Measurements from ENCODE around the gene ANAPC7. TPM values are rescaled to one million over a fixed set of nuclear protein-coding genes. Genes with fewer than 3 reads are reported as not detected.
"Not testable (repeated sequence)": the region's sequence is repeated elsewhere in the genome, so short reads cannot be mapped to it uniquely, and the experiment has no call there.

Gene ANAPC7, protein sequence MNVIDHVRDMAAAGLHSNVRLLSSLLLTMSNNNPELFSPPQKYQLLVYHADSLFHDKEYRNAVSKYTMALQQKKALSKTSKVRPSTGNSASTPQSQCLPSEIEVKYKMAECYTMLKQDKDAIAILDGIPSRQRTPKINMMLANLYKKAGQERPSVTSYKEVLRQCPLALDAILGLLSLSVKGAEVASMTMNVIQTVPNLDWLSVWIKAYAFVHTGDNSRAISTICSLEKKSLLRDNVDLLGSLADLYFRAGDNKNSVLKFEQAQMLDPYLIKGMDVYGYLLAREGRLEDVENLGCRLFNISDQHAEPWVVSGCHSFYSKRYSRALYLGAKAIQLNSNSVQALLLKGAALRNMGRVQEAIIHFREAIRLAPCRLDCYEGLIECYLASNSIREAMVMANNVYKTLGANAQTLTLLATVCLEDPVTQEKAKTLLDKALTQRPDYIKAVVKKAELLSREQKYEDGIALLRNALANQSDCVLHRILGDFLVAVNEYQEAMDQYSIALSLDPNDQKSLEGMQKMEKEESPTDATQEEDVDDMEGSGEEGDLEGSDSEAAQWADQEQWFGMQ
- 81.1 and 103 TPM in 2 replicates for total RNA-seq (2014; rRNA removed; shearing (Covaris generic))

- peak; percentile 80 for DNase-seq (ENCODE audit: low spot score)
Observed at GRCh38 chr12:110403146-110403975, at the start of gene ANAPC7. Gene ANAPC7, minus strand, starts transcription at chr12:110403708. Its CDS starts 81 bp downstream, at chr12:110403627.

- DNase-seq (ENCODE audit: low spot score) = no peak
Observed at GRCh38 chr12:110451263-110451662, 47.8 kb upstream of the ANAPC7 start.

- DNase-seq (ENCODE audit: low spot score) = peak; percentile 92
Observed at GRCh38 chr12:110449799-110450497, 46.4 kb upstream of the ANAPC7 start, which contains the start of gene ARPC3. Gene ARPC3, minus strand, starts transcription at chr12:110450337. Its CDS starts 77 bp downstream, at chr12:110450260.

DNA sequence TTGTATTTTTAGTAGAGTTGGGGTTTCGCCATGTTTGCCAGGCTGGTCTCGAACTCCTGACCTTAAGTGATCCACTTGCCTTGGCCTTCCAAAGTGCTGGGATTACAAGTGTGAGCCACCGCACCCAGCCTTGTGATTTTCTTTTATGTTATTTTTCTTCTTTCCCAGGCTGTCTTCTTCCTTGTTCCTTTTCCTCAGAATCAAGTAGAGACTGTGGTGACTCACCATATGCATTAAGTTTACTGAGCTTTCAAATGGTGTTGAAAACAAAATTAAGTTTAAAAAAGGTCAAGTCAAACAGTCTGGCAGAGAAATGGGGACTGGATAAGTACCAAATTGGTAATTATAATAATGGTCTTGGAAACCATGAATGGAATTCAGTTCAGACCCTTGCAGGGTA is 40.9 kb upstream of the ANAPC7 start:
- DNase-seq (ENCODE audit: low spot score) = no peak

- DNase-seq (ENCODE audit: low spot score) = peak; percentile 21
Observed at GRCh38 chr12:110436231-110436630, 32.7 kb upstream of the ANAPC7 start.

- DNase-seq (ENCODE audit: low spot score) = no peak
Observed at GRCh38 chr12:110431957-110432587, 28.6 kb upstream of the ANAPC7 start.

- not testable (repeated sequence) for DNase-seq (ENCODE audit: low spot score)
Observed at GRCh38 chr12:110429676-110430075, 26.2 kb upstream of the ANAPC7 start.

- DNase-seq (ENCODE audit: low spot score) = no peak
Observed at GRCh38 chr12:110426406-110426805, 22.9 kb upstream of the ANAPC7 start.

DNA sequence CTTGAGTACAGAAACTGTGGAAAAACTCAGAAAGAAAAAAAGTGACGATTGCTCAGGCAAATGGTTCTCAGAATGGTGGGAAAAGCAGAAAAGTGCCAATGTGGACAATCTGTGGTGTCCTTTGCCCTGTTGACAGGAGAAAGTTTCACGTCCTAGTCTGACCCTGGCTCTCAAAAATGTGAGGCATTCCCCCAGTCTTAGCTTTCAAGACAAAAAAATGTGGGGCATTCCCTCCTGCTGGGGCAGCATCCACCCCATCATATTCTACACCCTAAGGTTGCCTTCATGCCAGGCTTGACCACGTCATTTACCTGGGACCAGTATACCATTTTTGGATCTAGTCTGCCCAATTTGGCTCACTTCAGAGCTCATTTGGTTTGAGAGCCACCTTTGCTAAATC is 20.7 kb upstream of the ANAPC7 start:
- peak; percentile 21 for DNase-seq (ENCODE audit: low spot score)

DNA sequence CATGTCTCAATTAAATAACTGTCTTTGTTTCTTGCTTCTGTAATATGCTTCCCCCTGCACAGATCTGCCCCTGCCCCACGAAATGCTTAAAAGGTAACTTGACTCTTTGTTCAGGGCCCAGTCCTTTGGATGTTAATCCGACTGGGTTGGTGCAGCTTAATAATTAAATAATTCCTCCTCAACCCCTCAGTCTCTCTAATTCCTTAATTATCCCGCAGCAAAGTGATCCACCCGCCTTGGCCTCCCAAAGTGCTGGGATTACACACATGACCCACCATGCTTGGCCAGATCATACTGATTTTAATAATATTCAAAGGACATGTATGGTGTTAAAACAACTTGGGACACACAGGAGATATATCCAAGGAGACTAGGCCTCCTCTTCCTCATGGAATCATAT is 18.2 kb upstream of the ANAPC7 start:
- no peak for DNase-seq (ENCODE audit: low spot score)

GRCh38 chr12:110421159-110421661 is 17.7 kb upstream of the ANAPC7 start:
- no peak for DNase-seq (ENCODE audit: low spot score)

DNA sequence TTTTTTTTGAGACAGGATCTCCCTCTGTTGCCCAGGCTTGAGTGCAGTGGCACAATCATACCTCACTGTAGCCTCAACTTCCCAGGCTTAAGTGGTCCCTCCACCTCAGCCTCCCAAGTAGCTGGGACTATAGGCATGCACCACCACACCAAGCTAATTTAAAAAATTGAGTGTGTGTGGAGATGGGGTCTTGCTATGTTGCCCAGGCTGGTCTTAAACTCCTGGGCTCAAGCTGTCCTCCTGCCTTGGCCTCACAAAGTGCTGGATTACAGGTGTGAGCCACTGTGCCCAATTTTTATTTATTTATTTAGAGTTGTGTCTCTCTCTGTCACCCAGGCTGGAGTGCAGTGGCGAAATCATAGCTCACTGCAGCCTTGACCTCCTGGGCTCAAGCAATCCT is 17.1 kb upstream of the ANAPC7 start:
- DNase-seq (ENCODE audit: low spot score) = not testable (repeated sequence)

GRCh38 chr12:110417113-110417512 is 13.6 kb upstream of the ANAPC7 start:
- not testable (repeated sequence) for DNase-seq (ENCODE audit: low spot score)

- peak; percentile 16 for DNase-seq (ENCODE audit: low spot score)
Observed at GRCh38 chr12:110410086-110410485, 6.6 kb upstream of the ANAPC7 start.

- DNase-seq (ENCODE audit: low spot score) = not testable (repeated sequence)
Observed at GRCh38 chr12:110405126-110405662, 1.7 kb upstream of the ANAPC7 start.

- DNase-seq (ENCODE audit: low spot score) = peak; percentile 65
Observed at GRCh38 chr12:110403976-110404682, 621 bp upstream of the ANAPC7 start.

- no peak for DNase-seq (ENCODE audit: low spot score)
Observed at GRCh38 chr12:110382683-110383082, 20.8 kb downstream of the ANAPC7 start.

- DNase-seq (ENCODE audit: low spot score) = no peak
Observed at GRCh38 chr12:110379631-110380030, 23.9 kb downstream of the ANAPC7 start.

DNA sequence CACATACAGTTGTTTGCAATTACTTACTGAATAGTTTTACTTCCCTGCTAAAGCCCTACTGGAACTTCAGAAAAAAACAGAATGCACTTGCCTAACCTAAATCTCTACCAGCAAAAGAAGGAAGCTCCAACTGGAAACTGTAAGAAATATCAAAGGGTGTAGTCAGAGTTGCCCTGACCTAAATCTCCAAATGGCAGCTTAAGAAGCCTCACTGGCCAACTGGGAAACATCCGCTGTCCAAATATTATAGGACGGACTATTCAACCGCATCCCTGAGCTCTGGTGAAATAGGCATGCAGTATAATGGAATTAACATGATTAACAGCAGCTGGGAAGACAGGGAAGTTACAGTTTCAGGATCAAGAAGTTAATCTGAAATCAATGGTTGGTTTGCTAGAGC is 24.3 kb downstream of the ANAPC7 start:
- DNase-seq (ENCODE audit: low spot score) = no peak
